ENCODE data around the gene ZNF516.

The ZNF516 gene

DNA sequence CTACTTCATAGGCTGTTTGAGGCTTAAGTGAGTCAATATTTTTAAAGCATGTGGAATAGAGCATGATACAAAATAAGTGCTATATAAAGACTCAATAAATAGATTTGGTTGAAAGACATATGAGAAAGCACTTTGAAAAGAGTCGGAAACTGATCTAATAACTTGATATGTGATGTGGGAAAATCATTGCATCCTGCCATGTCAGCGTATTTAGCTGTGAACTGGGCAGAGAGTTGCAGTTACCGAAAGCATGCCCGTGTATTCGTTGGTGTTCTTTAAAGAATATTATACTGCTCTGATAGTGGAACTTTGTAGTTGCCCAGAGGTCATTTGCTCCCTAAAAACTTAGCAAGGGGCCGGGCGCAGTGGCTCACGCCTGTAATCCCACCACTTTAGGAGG lies 37.8 kb upstream of the ZNF516 start:
- no peaks in the 10 kb centered on the region for H3K9me2 ChIP-seq (replicated peaks; ENCODE audit: control insufficient read depth, low read length)
- H3K4me1 ChIP-seq (ENCODE audit: control insufficient read depth, low read length), result no peaks in the 10 kb centered on the region
- H3K79me2 ChIP-seq (ENCODE audit: control insufficient read depth, low read length), result no peaks in the 10 kb centered on the region
- no peaks in the 10 kb centered on the region for H3K9me3 ChIP-seq (ENCODE audit: control insufficient read depth, insufficient read depth, low read length)
- no peaks in the 10 kb centered on the region for H3K27me3 ChIP-seq (ENCODE audit: control insufficient read depth, low read length)
- no peaks in the 10 kb centered on the region for H4K20me1 ChIP-seq (ENCODE audit: control insufficient read depth, insufficient read depth, low read depth, low read length)
- H3K27ac ChIP-seq (ENCODE audit: low read depth, low read length), result no peak overlapping the region
- H3K4me3 ChIP-seq (ENCODE audit: low read length), result no peak overlapping the region
- H3K4me2 ChIP-seq (ENCODE audit: low read length), result no peak overlapping the region
- TF ChIP-seq, protein P1, sequence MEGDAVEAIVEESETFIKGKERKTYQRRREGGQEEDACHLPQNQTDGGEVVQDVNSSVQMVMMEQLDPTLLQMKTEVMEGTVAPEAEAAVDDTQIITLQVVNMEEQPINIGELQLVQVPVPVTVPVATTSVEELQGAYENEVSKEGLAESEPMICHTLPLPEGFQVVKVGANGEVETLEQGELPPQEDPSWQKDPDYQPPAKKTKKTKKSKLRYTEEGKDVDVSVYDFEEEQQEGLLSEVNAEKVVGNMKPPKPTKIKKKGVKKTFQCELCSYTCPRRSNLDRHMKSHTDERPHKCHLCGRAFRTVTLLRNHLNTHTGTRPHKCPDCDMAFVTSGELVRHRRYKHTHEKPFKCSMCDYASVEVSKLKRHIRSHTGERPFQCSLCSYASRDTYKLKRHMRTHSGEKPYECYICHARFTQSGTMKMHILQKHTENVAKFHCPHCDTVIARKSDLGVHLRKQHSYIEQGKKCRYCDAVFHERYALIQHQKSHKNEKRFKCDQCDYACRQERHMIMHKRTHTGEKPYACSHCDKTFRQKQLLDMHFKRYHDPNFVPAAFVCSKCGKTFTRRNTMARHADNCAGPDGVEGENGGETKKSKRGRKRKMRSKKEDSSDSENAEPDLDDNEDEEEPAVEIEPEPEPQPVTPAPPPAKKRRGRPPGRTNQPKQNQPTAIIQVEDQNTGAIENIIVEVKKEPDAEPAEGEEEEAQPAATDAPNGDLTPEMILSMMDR (IDR thresholded peaks at IDR 0.05; ENCODE audit: low read depth, low read length, poor library complexity, severe bottlenecking), result no peak
- no peak for TF ChIP-seq EZH2phosphoT487 (IDR thresholded peaks at IDR 0.05; ENCODE audit: borderline replicate concordance, low read length)
- no peaks in the 10 kb centered on the region for H3K36me3 ChIP-seq (ENCODE audit: control insufficient read depth, low read length)
- H3F3A ChIP-seq (ENCODE audit: control insufficient read depth, insufficient read depth), result no peaks in the 10 kb centered on the region

DNA sequence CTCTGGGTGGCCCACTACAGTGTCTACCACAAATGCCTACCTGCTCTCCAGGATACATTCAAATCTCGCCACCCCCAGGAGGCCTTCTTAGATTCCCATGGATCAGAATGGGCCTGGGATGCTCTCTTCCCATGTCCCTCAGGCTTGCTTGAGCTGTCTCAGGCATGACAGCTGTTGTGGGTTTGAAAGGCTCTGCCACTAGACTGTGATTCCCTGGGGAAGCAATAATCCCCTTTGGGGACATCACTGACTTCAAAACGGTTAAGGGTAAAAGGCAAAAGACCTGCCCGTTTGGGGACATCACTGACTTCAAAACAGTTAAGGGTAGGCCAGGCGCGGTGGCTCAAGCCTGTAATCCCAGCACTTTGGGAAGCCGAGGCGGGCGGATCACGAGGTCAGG lies 35.8 kb upstream of the ZNF516 start:
- no peaks in the 10 kb centered on the region for H3K9me2 ChIP-seq (replicated peaks; ENCODE audit: control insufficient read depth, low read length)
- H3F3A ChIP-seq (ENCODE audit: control insufficient read depth, insufficient read depth), result no peaks in the 10 kb centered on the region
- no peak overlapping the region for H3K4me3 ChIP-seq (ENCODE audit: low read length)
- TF ChIP-seq EZH2phosphoT487 (IDR thresholded peaks at IDR 0.05; ENCODE audit: borderline replicate concordance, low read length), result no peak
- H3K36me3 ChIP-seq (ENCODE audit: control insufficient read depth, low read length), result no peaks in the 10 kb centered on the region
- no peaks in the 10 kb centered on the region for H3K4me1 ChIP-seq (ENCODE audit: control insufficient read depth, low read length)
- no peaks in the 10 kb centered on the region for H4K20me1 ChIP-seq (ENCODE audit: control insufficient read depth, insufficient read depth, low read depth, low read length)
- H3K79me2 ChIP-seq (ENCODE audit: control insufficient read depth, low read length), result no peaks in the 10 kb centered on the region
- H3K9me3 ChIP-seq (ENCODE audit: control insufficient read depth, insufficient read depth, low read length), result no peaks in the 10 kb centered on the region
- no peak overlapping the region for H3K4me2 ChIP-seq (ENCODE audit: low read length)
- H3K27me3 ChIP-seq (ENCODE audit: control insufficient read depth, low read length), result peaks cover 13% of the 10 kb centered on the region
- no peak overlapping the region for H3K27ac ChIP-seq (ENCODE audit: low read depth, low read length)

DNA sequence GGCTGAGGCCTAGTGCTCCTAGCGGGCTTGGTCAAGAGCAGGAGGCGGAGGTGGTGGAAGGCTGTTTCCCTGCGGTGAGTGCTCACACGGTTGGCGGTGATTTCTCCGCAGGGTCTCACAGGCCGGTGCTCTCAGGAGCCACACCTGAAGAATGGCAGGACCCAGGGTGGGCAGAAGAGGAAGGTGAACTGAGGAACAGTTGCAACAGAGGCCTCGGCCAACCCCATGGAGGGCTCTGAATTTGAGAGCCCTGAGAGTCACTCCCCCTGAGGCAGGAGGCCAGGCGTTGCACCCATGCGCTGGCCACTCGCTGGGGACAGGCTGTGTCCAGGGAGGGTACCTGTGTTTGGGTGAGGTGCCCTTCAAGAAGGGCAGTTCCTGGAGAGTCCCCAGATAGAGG lies 35.3 kb upstream of the ZNF516 start:
- TF ChIP-seq EZH2phosphoT487 (IDR thresholded peaks at IDR 0.05; ENCODE audit: borderline replicate concordance, low read length), result no peak
- TF ChIP-seq, protein P1 (IDR thresholded peaks at IDR 0.05; ENCODE audit: low read depth, low read length, poor library complexity, severe bottlenecking), result no peak
- no peak overlapping the region for H3K4me3 ChIP-seq (ENCODE audit: low read length)
- no peaks in the 10 kb centered on the region for H4K20me1 ChIP-seq (ENCODE audit: control insufficient read depth, insufficient read depth, low read depth, low read length)
- H3K27me3 ChIP-seq (ENCODE audit: control insufficient read depth, low read length), result peaks cover 13% of the 10 kb centered on the region
- no peaks in the 10 kb centered on the region for H3K9me3 ChIP-seq (ENCODE audit: control insufficient read depth, insufficient read depth, low read length)
- H3K36me3 ChIP-seq (ENCODE audit: control insufficient read depth, low read length), result no peaks in the 10 kb centered on the region
- no peak overlapping the region for H3K27ac ChIP-seq (ENCODE audit: low read depth, low read length)
- no peak overlapping the region for H3K4me2 ChIP-seq (ENCODE audit: low read length)
- no peaks in the 10 kb centered on the region for H3K9me2 ChIP-seq (replicated peaks; ENCODE audit: control insufficient read depth, low read length)
- H3K4me1 ChIP-seq (ENCODE audit: control insufficient read depth, low read length), result no peaks in the 10 kb centered on the region
- H3K79me2 ChIP-seq (ENCODE audit: control insufficient read depth, low read length), result no peaks in the 10 kb centered on the region
- no peaks in the 10 kb centered on the region for H3F3A ChIP-seq (ENCODE audit: control insufficient read depth, insufficient read depth)

DNA sequence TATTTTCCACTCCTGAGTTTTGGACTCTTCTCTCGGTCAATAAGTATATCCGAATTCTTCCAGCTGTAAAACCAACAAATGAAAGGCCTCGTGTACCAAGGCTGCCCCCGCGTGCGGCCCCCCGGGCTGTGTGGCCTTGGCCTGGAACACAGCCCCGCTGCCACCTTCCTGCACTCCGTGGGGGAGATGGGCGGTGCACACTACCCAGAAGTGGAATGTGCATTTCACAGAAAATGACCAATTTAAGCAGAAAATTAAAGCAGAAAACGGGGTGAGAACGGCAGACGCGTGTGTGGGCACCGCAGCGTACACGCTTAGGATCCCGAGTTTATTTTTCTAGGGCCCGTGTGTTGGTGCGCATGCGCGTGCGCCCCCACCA lies 34.4 kb upstream of the ZNF516 start:
- TF ChIP-seq, protein P1 (IDR thresholded peaks at IDR 0.05; ENCODE audit: low read depth, low read length, poor library complexity, severe bottlenecking), result no peak
- TF ChIP-seq EZH2phosphoT487 (IDR thresholded peaks at IDR 0.05; ENCODE audit: borderline replicate concordance, low read length), result no peak
- H3K27ac ChIP-seq (ENCODE audit: low read depth, low read length), result no peak overlapping the region
- peaks cover 15% of the 10 kb centered on the region for H3K27me3 ChIP-seq (ENCODE audit: control insufficient read depth, low read length)
- H3K36me3 ChIP-seq (ENCODE audit: control insufficient read depth, low read length), result no peaks in the 10 kb centered on the region
- no peaks in the 10 kb centered on the region for H4K20me1 ChIP-seq (ENCODE audit: control insufficient read depth, insufficient read depth, low read depth, low read length)
- no peak overlapping the region for H3K4me2 ChIP-seq (ENCODE audit: low read length)
- no peaks in the 10 kb centered on the region for H3K79me2 ChIP-seq (ENCODE audit: control insufficient read depth, low read length)
- H3F3A ChIP-seq (ENCODE audit: control insufficient read depth, insufficient read depth), result no peaks in the 10 kb centered on the region
- H3K9me2 ChIP-seq (replicated peaks; ENCODE audit: control insufficient read depth, low read length), result no peaks in the 10 kb centered on the region
- H3K4me1 ChIP-seq (ENCODE audit: control insufficient read depth, low read length), result no peaks in the 10 kb centered on the region
- H3K4me3 ChIP-seq (ENCODE audit: low read length), result no peak overlapping the region
- no peaks in the 10 kb centered on the region for H3K9me3 ChIP-seq (ENCODE audit: control insufficient read depth, insufficient read depth, low read length)

Data from DOHH2 (cell line).